ENCODE results near the gene PROSER3.

DNA sequence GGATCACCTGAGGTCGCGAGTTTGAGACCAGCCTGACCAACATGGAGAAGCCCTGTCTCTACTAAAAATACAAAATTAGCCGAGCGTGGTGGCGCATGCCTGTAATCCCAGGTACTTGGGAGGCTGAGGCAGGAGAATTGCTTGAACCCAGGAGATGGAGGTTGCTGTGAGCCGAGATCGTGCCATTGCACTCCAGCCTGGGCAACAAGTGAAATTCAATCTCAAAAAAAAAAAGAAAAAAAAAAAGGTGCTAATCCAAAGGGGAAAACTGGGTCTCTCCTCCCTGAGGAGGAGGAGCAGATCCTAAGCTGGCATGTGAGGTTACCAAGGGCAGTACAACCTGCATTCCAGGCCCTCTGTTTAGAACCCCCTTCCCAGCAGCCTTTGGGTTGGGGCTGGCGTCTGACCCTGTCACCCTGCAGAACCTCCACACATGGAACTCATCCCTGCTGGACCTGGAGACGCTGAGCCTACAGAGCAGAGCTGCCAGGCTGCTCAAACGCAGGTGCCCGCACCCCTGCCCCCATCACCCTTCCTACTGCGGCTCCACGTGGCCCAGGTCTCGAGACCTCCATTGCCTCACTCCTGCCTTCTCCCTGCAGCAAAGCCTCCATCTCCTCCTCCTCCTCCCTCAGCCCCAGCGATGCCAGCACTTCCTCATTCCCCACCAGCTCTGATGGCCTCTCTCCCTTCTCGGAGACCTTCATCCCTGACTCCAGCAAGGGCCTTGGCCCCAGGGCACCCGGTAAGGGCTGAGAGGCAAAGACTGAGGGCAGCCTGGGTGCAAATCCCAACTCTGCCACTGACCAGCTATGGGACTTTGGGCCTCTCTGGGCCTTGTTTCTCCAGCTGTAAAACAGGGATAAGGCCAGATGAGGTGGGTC is 6.7 kb downstream of the PROSER3 start:
- no peak for TF ChIP-seq ARHGAP35 (IDR thresholded peaks at IDR 0.05; ENCODE audit: partially characterized antibody)
- TF ChIP-seq CTCF (IDR thresholded peaks at IDR 0.05 in 2 of 3, conservative IDR thresholded peaks at IDR 0.05 in 1 of 3; ENCODE audit: insufficient read depth in 2 of 3, low read depth in 1 of 3, low read length in 3 of 3), result no peak
- TF ChIP-seq MLLT1 (IDR thresholded peaks at IDR 0.05), result no peak
- TF ChIP-seq TCF7L2 (IDR thresholded peaks at IDR 0.05; ENCODE audit: low read depth, low read length), result no peak
- TF ChIP-seq ZFX (CRISPR knock-in tag; IDR thresholded peaks at IDR 0.05), result no peak
- TF ChIP-seq, protein P1, sequence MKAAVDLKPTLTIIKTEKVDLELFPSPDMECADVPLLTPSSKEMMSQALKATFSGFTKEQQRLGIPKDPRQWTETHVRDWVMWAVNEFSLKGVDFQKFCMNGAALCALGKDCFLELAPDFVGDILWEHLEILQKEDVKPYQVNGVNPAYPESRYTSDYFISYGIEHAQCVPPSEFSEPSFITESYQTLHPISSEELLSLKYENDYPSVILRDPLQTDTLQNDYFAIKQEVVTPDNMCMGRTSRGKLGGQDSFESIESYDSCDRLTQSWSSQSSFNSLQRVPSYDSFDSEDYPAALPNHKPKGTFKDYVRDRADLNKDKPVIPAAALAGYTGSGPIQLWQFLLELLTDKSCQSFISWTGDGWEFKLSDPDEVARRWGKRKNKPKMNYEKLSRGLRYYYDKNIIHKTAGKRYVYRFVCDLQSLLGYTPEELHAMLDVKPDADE (conservative IDR thresholded peaks at IDR 0.05; ENCODE audit: control insufficient read depth, low read depth, low read length), result no peak

All from K562 (cell line).